Activated CD4-positive, alpha-beta memory T cell treated with anti-CD3 and anti-CD28 coated beads, Interleukin-2, amount 10 ng/mL, durations not matched to agents 7 days and 5 days (primary cell): ENCODE measurements around the gene IDH1. TPM values are rescaled to one million over a fixed set of nuclear protein-coding genes. Genes with fewer than 3 reads are reported as not detected.

Source experiments
- CTCF ChIA-PET: fragments of 350-600 bp; sonication (Branson Sonifier 250); formaldehyde crosslinking; loops from one replicate; lab custom pipeline; 2021; ENCODE audit warnings: antibody characterized with exemption, inconsistent platforms; lab: Charles Lee
- POLR2A ChIA-PET: fragments of 350-600 bp; sonication (Branson Sonifier 250); formaldehyde crosslinking; loops from one replicate; lab custom pipeline; 2021; ENCODE audit warnings: antibody characterized with exemption; lab: Charles Lee
- DNase-seq: peaks from one replicate; pipeline ENCODE4 v3.0.0-alpha.2; 2020
- H3K27ac Mint-ChIP-seq: one replicate; pipeline ENCODE4 v1.8.0; 2021; ENCODE audit warnings: mild to moderate bottlenecking, mixed read lengths
- H3K27me3 Mint-ChIP-seq: one replicate; pipeline ENCODE4 v1.8.0; 2021; ENCODE audit warnings: mixed read lengths
- H3K36me3 Mint-ChIP-seq: one replicate; pipeline ENCODE4 v1.8.0; 2021; ENCODE audit warnings: low read depth, mixed read lengths
- H3K4me1 Mint-ChIP-seq: one replicate; pipeline ENCODE4 v1.8.0; 2021; ENCODE audit warnings: mixed read lengths
- H3K4me3 Mint-ChIP-seq: one replicate; pipeline ENCODE4 v1.8.0; 2021; ENCODE audit warnings: mild to moderate bottlenecking, mixed read lengths
- H3K9me3 Mint-ChIP-seq: one replicate; pipeline ENCODE4 v1.8.0; 2021; ENCODE audit warnings: mixed read lengths
- total RNA-seq, 2 experiments: library from RNA; stranded (reverse); gene quantifications; one replicate each; pipeline ENCODE4 v1.2.3, GENCODE V29; 2021

IDH1 gene
- total RNA-seq, 2 experiments from 2014 or later, result 41.3 to 44.2 TPM

GRCh38 chr2:208254118-208254870 lies 577 bp downstream of the IDH1 start:
- DNase-seq, result peak; percentile 83
- peak overlapping the region; percentile 98 for H3K4me3 Mint-ChIP-seq
- peaks cover 28% of the 10 kb centered on the region for H3K4me1 Mint-ChIP-seq
- H3K27me3 Mint-ChIP-seq, result no peaks in the 10 kb centered on the region
- ChIA-PET CTCF (interaction anchor here (0.6 to 6.2 kb wide), 8 partner anchors 11 to 144 kb away, joined by 3 to 82 read pairs (median 4); partner anchors contain the start of gene PIKFYVE), POLR2A (interaction anchor here (1.0 to 4.4 kb wide), 3 partner anchors 12 to 723 kb away, joined by 3 to 35 read pairs (median 3); partner anchors contain the start of gene PIKFYVE)
- peak overlapping the region; percentile 66 for H3K27ac Mint-ChIP-seq
- peaks cover 41% of the 10 kb centered on the region for H3K36me3 Mint-ChIP-seq
- H3K9me3 Mint-ChIP-seq, result no peaks in the 10 kb centered on the region

GRCh38 chr2:208253600-208254117 lies 1.2 kb downstream of the IDH1 start:
- Mint-ChIP-seq H3K4me1 (peaks cover 28% of the 10 kb centered on the region), H3K36me3 (peaks cover 46% of the 10 kb centered on the region), H3K9me3 (no peaks in the 10 kb centered on the region), H3K27ac (no peak overlapping the region), H3K27me3 (no peaks in the 10 kb centered on the region), H3K4me3 (peak overlapping the region; percentile 98)
- ChIA-PET POLR2A (interaction anchor here (1.0 to 4.4 kb wide), 3 partner anchors 12 to 723 kb away, joined by 3 to 35 read pairs (median 3); partner anchors contain the start of gene PIKFYVE), CTCF (interaction anchor here (0.8 to 6.2 kb wide), 8 partner anchors 10 to 78 kb away, joined by 3 to 82 read pairs (median 4); partner anchors contain the start of gene PIKFYVE)
- no peak for DNase-seq

- Mint-ChIP-seq H3K27me3 (no peaks in the 10 kb centered on the region), H3K4me3 (peak overlapping the region; percentile 98), H3K27ac (no peak overlapping the region), H3K36me3 (peaks cover 54% of the 10 kb centered on the region), H3K4me1 (peaks cover 28% of the 10 kb centered on the region), H3K9me3 (no peaks in the 10 kb centered on the region)
- ChIA-PET CTCF (interaction anchor here (1.0 to 6.2 kb wide), 5 partner anchors 9 to 77 kb away, joined by 3 to 82 read pairs (median 4); partner anchors contain the start of gene PIKFYVE), POLR2A (interaction anchor here (1.3 to 4.4 kb wide), 2 partner anchors 13 to 77 kb away, joined by 3 to 35 read pairs; partner anchors contain the start of gene PIKFYVE)
- no peak for DNase-seq
Measured at GRCh38 chr2:208252716-208253492, 2.0 kb downstream of the IDH1 start.

- CTCF ChIA-PET, result interaction anchor here (5.1 to 6.2 kb wide), 2 partner anchors 16 to 76 kb away, joined by 32 to 82 read pairs; partner anchors contain the start of gene PIKFYVE
- no peak for DNase-seq
- peaks cover 67% of the 10 kb centered on the region for H3K36me3 Mint-ChIP-seq
- H3K4me3 Mint-ChIP-seq, result no peak overlapping the region
- H3K9me3 Mint-ChIP-seq, result no peaks in the 10 kb centered on the region
- H3K4me1 Mint-ChIP-seq, result peaks cover 24% of the 10 kb centered on the region
- H3K27me3 Mint-ChIP-seq, result no peaks in the 10 kb centered on the region
- POLR2A ChIA-PET, result no interaction called here
- no peak overlapping the region for H3K27ac Mint-ChIP-seq
Measured at GRCh38 chr2:208251098-208251497, 3.8 kb downstream of the IDH1 start.

- no peak for DNase-seq
- POLR2A ChIA-PET, result no interaction called here
- H3K27ac Mint-ChIP-seq, result no peak overlapping the region
- H3K4me3 Mint-ChIP-seq, result no peak overlapping the region
- H3K27me3 Mint-ChIP-seq, result no peaks in the 10 kb centered on the region
- peaks cover 19% of the 10 kb centered on the region for H3K4me1 Mint-ChIP-seq
- CTCF ChIA-PET, result no interaction called here
- no peaks in the 10 kb centered on the region for H3K9me3 Mint-ChIP-seq
- H3K36me3 Mint-ChIP-seq, result peaks cover 73% of the 10 kb centered on the region
Measured at GRCh38 chr2:208250388-208250787, 4.5 kb downstream of the IDH1 start.

GRCh38 chr2:208249296-208249695 lies 5.6 kb downstream of the IDH1 start:
- no peaks in the 10 kb centered on the region for H3K9me3 Mint-ChIP-seq
- H3K27me3 Mint-ChIP-seq, result no peaks in the 10 kb centered on the region
- no peak for DNase-seq
- no peak overlapping the region for H3K4me3 Mint-ChIP-seq
- ChIA-PET POLR2A (no interaction called here), CTCF (interaction anchor here (0.6 kb wide), 1 partner anchor 129 kb away, joined by 5 read pairs; no protein-coding TSS in a partner anchor)
- no peak overlapping the region for H3K27ac Mint-ChIP-seq
- peaks cover 74% of the 10 kb centered on the region for H3K36me3 Mint-ChIP-seq
- peaks cover 17% of the 10 kb centered on the region for H3K4me1 Mint-ChIP-seq

- H3K4me3 Mint-ChIP-seq, result no peak overlapping the region
- no peak for DNase-seq
- CTCF ChIA-PET, result interaction anchor here (0.6 kb wide), 1 partner anchor 129 kb away, joined by 5 read pairs; no protein-coding TSS in a partner anchor
- H3K27ac Mint-ChIP-seq, result no peak overlapping the region
- no peaks in the 10 kb centered on the region for H3K27me3 Mint-ChIP-seq
- no peaks in the 10 kb centered on the region for H3K9me3 Mint-ChIP-seq
- H3K4me1 Mint-ChIP-seq, result peaks cover 12% of the 10 kb centered on the region
- H3K36me3 Mint-ChIP-seq, result peaks cover 77% of the 10 kb centered on the region
- POLR2A ChIA-PET, result no interaction called here
Measured at GRCh38 chr2:208248601-208249000, 6.3 kb downstream of the IDH1 start.

- CTCF ChIA-PET, result interaction anchor here (1.1 kb wide), 1 partner anchor 9 kb away, joined by 6 read pairs; the partner anchor contains the start of gene IDH1
- H3K4me1 Mint-ChIP-seq, result peaks cover under 1% of the 10 kb centered on the region
- H3K27ac Mint-ChIP-seq, result no peak overlapping the region
- no peak for DNase-seq
- POLR2A ChIA-PET, result no interaction called here
- no peaks in the 10 kb centered on the region for H3K9me3 Mint-ChIP-seq
- H3K36me3 Mint-ChIP-seq, result peaks cover 69% of the 10 kb centered on the region
- no peak overlapping the region for H3K4me3 Mint-ChIP-seq
- no peaks in the 10 kb centered on the region for H3K27me3 Mint-ChIP-seq
Measured at GRCh38 chr2:208245746-208246145, 9.1 kb downstream of the IDH1 start.

- H3K27ac Mint-ChIP-seq, result no peak overlapping the region
- CTCF ChIA-PET, result interaction anchor here (0.6 kb wide), 1 partner anchor 471 kb away, joined by 4 read pairs; no protein-coding TSS in a partner anchor
- H3K4me1 Mint-ChIP-seq, result peaks cover 2% of the 10 kb centered on the region
- H3K4me3 Mint-ChIP-seq, result no peak overlapping the region
- no peaks in the 10 kb centered on the region for H3K27me3 Mint-ChIP-seq
- H3K9me3 Mint-ChIP-seq, result no peaks in the 10 kb centered on the region
- DNase-seq, result no peak
- POLR2A ChIA-PET, result no interaction called here
- H3K36me3 Mint-ChIP-seq, result peaks cover 64% of the 10 kb centered on the region
Measured at GRCh38 chr2:208244422-208244821, 10.4 kb downstream of the IDH1 start.

- CTCF ChIA-PET, result no interaction called here
- H3K4me3 Mint-ChIP-seq, result no peak overlapping the region
- H3K27ac Mint-ChIP-seq, result no peak overlapping the region
- no peaks in the 10 kb centered on the region for H3K9me3 Mint-ChIP-seq
- no peaks in the 10 kb centered on the region for H3K27me3 Mint-ChIP-seq
- H3K4me1 Mint-ChIP-seq, result peaks cover 2% of the 10 kb centered on the region
- peaks cover 64% of the 10 kb centered on the region for H3K36me3 Mint-ChIP-seq
- POLR2A ChIA-PET, result no interaction called here
- no peak for DNase-seq
Measured at GRCh38 chr2:208240619-208241209, 14.2 kb downstream of the IDH1 start.

GRCh38 chr2:208239770-208240493 lies 14.9 kb downstream of the IDH1 start:
- Mint-ChIP-seq H3K36me3 (peaks cover 69% of the 10 kb centered on the region), H3K4me3 (no peak overlapping the region), H3K27ac (no peak overlapping the region), H3K4me1 (peaks cover 2% of the 10 kb centered on the region), H3K9me3 (no peaks in the 10 kb centered on the region), H3K27me3 (no peaks in the 10 kb centered on the region)
- ChIA-PET POLR2A (no interaction called here), CTCF (no interaction called here)
- DNase-seq, result no peak

GRCh38 chr2:208235860-208236259 lies 19.0 kb downstream of the IDH1 start:
- Mint-ChIP-seq H3K9me3 (peaks cover 4% of the 10 kb centered on the region), H3K27ac (no peak overlapping the region), H3K4me3 (no peak overlapping the region), H3K27me3 (no peaks in the 10 kb centered on the region), H3K4me1 (peaks cover 2% of the 10 kb centered on the region), H3K36me3 (peaks cover 48% of the 10 kb centered on the region)
- ChIA-PET POLR2A (no interaction called here), CTCF (no interaction called here)
- no peak for DNase-seq
